Gastroesophageal sphincter (tissue), 4 donors: ENCODE data around the gene ARHGEF38. TPM values are rescaled to one million over a fixed set of nuclear protein-coding genes. Genes with fewer than 3 reads are reported as not detected.

Experiments
- ATAC-seq: fragments of 150-250 bp; one replicate; pipeline ENCODE4 v1.9.1; 2016; ENCODE audit warnings: mild to moderate bottlenecking, moderate library complexity
- H3K27ac ChIP-seq, 4 donors: fragments of 200-600 bp; sonication (generic) in 3 of 4; 1 replicate in 3 of 4; 2 replicates in 1 of 4; pipeline ENCODE4 v1.5.1; 2016 to 2019
- H3K27me3 ChIP-seq: fragments of 200-600 bp; sonication (generic); one replicate; pipeline ENCODE4 v1.5.1; 2019
- H3K36me3 ChIP-seq, 2 donors: fragments of 200-600 bp; sonication (generic); one replicate each; pipeline ENCODE4 v1.5.1; 2019; ENCODE audit warnings: control low read depth in 1 of 2
- H3K4me1 ChIP-seq, 3 donors: fragments of 200-600 bp; sonication (generic); 1 replicate in 2 of 3; 2 replicates in 1 of 3; pipeline ENCODE4 v1.5.1; 2016 to 2019; ENCODE audit warnings: control low read depth in 2 of 3
- H3K4me3 ChIP-seq, 2 donors: fragments of 200-600 bp; sonication (generic); one replicate each; pipeline ENCODE4 v1.5.1; 2019; ENCODE audit warnings: mild to moderate bottlenecking in 1 of 2, moderate library complexity in 1 of 2
- H3K9me3 ChIP-seq, 3 donors: fragments of 200-600 bp; sonication (generic); one replicate each; pipeline ENCODE4 v1.5.1; 2017 to 2019; ENCODE audit warnings: control low read depth in 2 of 3
- EP300 ChIP-seq: sonication (generic); formaldehyde crosslinking; IDR thresholded peaks from one replicate; pipeline ENCODE4 v1.6.1; 2017; ENCODE audit warnings: antibody characterized with exemption, mild to moderate bottlenecking
- POLR2A ChIP-seq, 2 donors: fragments of 450-650 bp; IDR thresholded peaks; one replicate each; pipeline ENCODE4 v1.6.1; 2017; ENCODE audit warnings: antibody characterized with exemption in 2 of 2, mild to moderate bottlenecking in 2 of 2, moderate library complexity in 1 of 2
- POLR2AphosphoS5 ChIP-seq: sonication (generic); formaldehyde crosslinking; IDR thresholded peaks from one replicate; pipeline ENCODE4 v1.6.1; 2017; ENCODE audit warnings: antibody characterized with exemption
- WGBS, 2 donors: methylation state at CpG; one replicate each; pipeline ENCODE4 v1.1.5; 2018; ENCODE audit warnings: low coverage in 1 of 2; 5-methylcytosine and 5-hydroxymethylcytosine counted together
- total RNA-seq, 4 donors: library from RNA; depleted of rRNA; stranded (reverse); fragments of >200 nt; gene quantifications; one replicate each; pipeline ENCODE4 v1.1.0, GENCODE V29; 2016
- TF ChIP-seq, protein P1 (sequence below), 4 experiments: fragments of 200-600 bp in 2 of 4; fragments of 450-650 bp in 2 of 4; sonication (generic) in 1 of 4; IDR thresholded peaks; one replicate each; pipeline ENCODE4 v1.5.1; 2017 to 2019; ENCODE audit warnings: antibody characterized with exemption in 4 of 4, mild to moderate bottlenecking in 2 of 4, moderate library complexity in 2 of 4

The ARHGEF38 gene
- total RNA-seq, 4 donors from 2014 or later: 0.25 TPM; not detected in 3

DNA sequence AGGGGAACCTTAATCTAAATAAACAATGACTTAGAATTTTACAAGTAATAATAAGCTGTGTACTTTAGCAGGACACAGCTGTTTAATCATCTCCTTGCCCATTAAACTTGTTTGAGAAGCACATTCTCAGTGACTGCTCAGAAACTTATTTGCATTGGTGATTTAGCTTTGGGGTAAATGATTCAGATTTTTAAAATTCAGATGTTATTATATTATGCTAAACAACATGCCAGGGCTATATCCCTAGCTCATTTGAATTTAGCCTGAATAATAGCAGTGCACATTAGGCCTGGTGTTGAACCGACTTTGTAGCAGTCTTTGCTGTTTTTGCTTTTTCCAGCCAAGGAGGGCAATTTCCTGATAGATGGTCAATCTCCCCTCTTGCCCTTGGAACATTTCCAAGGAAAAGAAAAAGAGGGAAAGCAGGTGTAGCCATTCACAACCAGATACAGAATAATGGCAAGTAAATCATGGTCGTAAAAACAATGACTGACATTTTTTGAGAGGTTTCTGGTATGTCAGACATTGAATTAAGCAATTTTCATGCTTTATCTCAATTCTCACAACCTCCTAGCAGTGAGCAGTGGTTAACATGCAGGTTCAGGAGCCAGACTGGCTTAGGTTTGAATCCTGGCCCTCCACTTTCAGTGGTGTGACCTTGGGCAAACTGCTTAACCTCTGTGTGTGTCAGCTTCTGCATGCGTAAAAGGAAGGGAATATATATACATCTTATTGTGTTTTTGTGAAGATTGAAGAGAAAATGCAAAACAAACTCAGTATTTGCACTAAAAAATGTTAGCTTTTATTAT, 16.8 kb downstream of the ARHGEF38 start:
- H3K4me3 ChIP-seq: no peak overlapping the region
- H3K36me3 ChIP-seq: no peaks in the 10 kb centered on the region
- H3K9me3 ChIP-seq: no peaks in the 10 kb centered on the region
- no peaks in the 10 kb centered on the region for H3K4me1 ChIP-seq
- TF ChIP-seq POLR2AphosphoS5 (no peak), POLR2A (IDR thresholded peaks at IDR 0.05) (no peak), EP300 (no peak)
- TF ChIP-seq, protein P1, sequence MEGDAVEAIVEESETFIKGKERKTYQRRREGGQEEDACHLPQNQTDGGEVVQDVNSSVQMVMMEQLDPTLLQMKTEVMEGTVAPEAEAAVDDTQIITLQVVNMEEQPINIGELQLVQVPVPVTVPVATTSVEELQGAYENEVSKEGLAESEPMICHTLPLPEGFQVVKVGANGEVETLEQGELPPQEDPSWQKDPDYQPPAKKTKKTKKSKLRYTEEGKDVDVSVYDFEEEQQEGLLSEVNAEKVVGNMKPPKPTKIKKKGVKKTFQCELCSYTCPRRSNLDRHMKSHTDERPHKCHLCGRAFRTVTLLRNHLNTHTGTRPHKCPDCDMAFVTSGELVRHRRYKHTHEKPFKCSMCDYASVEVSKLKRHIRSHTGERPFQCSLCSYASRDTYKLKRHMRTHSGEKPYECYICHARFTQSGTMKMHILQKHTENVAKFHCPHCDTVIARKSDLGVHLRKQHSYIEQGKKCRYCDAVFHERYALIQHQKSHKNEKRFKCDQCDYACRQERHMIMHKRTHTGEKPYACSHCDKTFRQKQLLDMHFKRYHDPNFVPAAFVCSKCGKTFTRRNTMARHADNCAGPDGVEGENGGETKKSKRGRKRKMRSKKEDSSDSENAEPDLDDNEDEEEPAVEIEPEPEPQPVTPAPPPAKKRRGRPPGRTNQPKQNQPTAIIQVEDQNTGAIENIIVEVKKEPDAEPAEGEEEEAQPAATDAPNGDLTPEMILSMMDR (IDR thresholded peaks at IDR 0.05): no peak
- H3K27me3 ChIP-seq: no peaks in the 10 kb centered on the region
- 63 to 92% methylated on average over 3 of the region's 3 CpGs for WGBS, 2 donors
- H3K27ac ChIP-seq: no peak overlapping the region
- no peak for ATAC-seq

DNA sequence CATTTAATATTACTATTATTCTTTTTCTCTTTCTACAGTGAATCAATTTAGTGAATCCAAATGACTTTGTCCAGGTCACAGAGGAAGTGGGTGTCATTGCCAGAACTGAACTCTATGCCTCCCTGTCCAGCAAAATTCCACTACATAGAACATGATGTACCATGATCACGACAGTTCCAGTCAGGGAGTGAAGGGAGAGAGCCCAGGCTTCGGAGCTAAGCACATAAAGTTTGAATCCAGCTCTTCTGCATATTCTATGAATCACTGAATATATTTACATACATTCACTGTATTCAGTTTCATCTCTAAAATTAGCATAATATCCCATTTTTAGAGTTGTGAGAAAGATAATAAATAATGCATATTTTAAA, 17.4 kb downstream of the ARHGEF38 start:
- Histone ChIP-seq H3K27me3 (no peaks in the 10 kb centered on the region), H3K9me3 (no peaks in the 10 kb centered on the region), H3K4me3 (no peak overlapping the region), H3K36me3 (no peaks in the 10 kb centered on the region), H3K4me1 (no peaks in the 10 kb centered on the region), H3K27ac (no peak overlapping the region)
- WGBS, 2 donors: 64 to 85% methylated on average over 2 of the region's 2 CpGs
- ATAC-seq: no peak
- TF ChIP-seq POLR2A (IDR thresholded peaks at IDR 0.05) (no peak), EP300 (no peak), POLR2AphosphoS5 (no peak)
- TF ChIP-seq, protein P1 (IDR thresholded peaks at IDR 0.05): no peak

DNA sequence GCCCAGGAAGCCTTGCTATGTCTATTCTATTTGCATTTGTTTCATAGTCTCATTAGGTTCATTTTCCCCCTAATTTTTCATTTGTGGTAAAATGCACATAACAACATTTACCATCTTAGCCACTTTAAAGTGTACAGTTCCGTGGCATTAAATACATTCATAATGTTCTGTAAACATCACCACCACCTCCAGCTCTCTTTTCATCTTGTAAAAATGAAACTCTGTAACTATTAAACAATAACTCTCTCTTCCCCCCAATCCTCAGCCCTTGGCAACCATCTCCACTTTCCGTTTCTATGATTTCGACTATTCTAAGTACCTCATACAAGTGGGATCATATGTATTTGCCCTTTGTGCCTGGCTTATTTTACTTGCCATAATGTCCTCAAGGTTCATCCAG, 19.9 kb downstream of the ARHGEF38 start:
- Histone ChIP-seq H3K9me3 (no peaks in the 10 kb centered on the region), H3K27me3 (no peaks in the 10 kb centered on the region), H3K4me1 (no peaks in the 10 kb centered on the region), H3K36me3 (no peaks in the 10 kb centered on the region), H3K27ac (no peak overlapping the region), H3K4me3 (no peak overlapping the region)
- no peak for ATAC-seq
- 68 to 78% methylated on average over 3 of the region's 3 CpGs for WGBS, 2 donors
- TF ChIP-seq EP300 (no peak), POLR2A (IDR thresholded peaks at IDR 0.05) (no peak), POLR2AphosphoS5 (no peak)
- TF ChIP-seq, protein P1 (IDR thresholded peaks at IDR 0.05): no peak

DNA sequence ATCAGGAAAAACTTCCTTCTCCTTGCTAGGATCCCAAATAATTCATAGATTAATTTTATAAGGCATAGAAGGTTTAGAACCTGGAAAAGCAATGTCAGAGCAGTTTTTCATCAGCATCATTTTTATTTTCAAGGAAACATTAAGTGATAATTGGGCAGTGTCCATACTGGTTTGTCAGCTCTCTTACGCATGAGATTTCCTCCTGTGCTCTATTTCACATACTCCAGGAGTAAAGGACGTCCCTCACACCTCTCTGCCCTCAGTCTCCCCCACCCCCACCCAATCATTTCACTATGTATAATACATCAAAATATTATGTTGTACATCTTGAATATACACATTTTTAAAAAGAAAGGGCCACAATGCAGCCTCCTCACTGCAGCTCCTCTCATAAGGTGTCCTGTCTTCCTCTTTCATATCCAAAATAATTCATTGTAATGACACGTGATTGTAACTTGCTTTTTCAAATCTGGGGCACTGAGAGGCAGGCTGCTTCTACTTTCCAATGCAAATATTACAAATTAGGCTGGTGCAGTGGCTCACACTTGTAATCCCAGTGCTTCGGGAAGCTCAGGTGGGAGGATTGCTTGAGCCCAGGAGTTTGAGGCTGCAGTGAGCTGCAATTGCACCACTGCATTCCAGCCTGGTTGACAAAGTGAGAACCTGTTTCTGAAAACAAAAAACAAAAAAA, 34.4 kb downstream of the ARHGEF38 start:
- H3K27me3 ChIP-seq: no peaks in the 10 kb centered on the region
- 43 to 56% methylated on average over 3 to 4 of the region's 4 CpGs for WGBS, 2 donors
- no peaks in the 10 kb centered on the region for H3K4me1 ChIP-seq
- no peaks in the 10 kb centered on the region for H3K36me3 ChIP-seq
- TF ChIP-seq EP300 (no peak), POLR2A (IDR thresholded peaks at IDR 0.05) (no peak), POLR2AphosphoS5 (no peak)
- TF ChIP-seq, protein P1 (IDR thresholded peaks at IDR 0.05): no peak
- no peak overlapping the region for H3K4me3 ChIP-seq
- no peak for ATAC-seq
- no peak overlapping the region for H3K27ac ChIP-seq
- H3K9me3 ChIP-seq: no peaks in the 10 kb centered on the region

DNA sequence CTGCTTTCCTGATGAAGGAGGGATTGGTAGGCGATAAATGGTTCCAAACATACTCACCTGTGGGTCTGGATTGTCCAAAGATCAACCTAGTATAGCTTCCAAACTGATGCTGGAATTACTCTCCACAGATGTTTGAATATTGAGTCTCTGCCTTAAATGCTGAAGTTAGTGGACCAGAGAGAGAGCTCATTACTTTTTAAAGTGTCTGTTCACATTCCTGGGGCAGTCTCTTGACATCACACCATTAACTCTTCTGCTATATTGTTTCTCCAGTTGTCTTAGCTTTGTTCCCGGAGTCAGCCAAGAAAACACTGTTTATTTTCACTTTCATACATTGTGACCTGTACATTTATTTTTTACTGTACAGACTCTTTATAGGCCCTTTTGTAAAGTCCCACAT, 35.4 kb downstream of the ARHGEF38 start:
- Histone ChIP-seq H3K4me3 (no peak overlapping the region), H3K27me3 (no peaks in the 10 kb centered on the region), H3K27ac (no peak overlapping the region), H3K36me3 (no peaks in the 10 kb centered on the region), H3K4me1 (no peaks in the 10 kb centered on the region), H3K9me3 (no peaks in the 10 kb centered on the region)
- no peak for TF ChIP-seq POLR2AphosphoS5
- no peak for TF ChIP-seq EP300
- TF ChIP-seq, protein P1 (IDR thresholded peaks at IDR 0.05): no peak
- TF ChIP-seq POLR2A (IDR thresholded peaks at IDR 0.05): no peak
- no peak for ATAC-seq
- WGBS, 2 donors: 68 to 77% methylated on average over 2 of the region's 2 CpGs
